GM19468 (cell line): ENCODE results near the gene KLHL6.
"Not testable (repeated sequence)": the region's sequence is repeated elsewhere in the genome, so short reads cannot be mapped to it uniquely, and the experiment has no call there.

Experiments
- ATAC-seq: cut with Tn5 transposase; IDR thresholded peaks from one replicate; pipeline ENCODE4 v1.9.1; 2021; ENCODE audit warnings: mild to moderate bottlenecking, moderate library complexity, moderate number of reproducible peaks; ENCODE audit not compliant: unreplicated experiment; ENCODE audit errors: extremely low read depth

Gene KLHL6

GRCh38 chr3:183490653-183491052 is 64.9 kb downstream of the KLHL6 start:
- no peak for ATAC-seq

GRCh38 chr3:183490211-183490601 is 65.3 kb downstream of the KLHL6 start:
- no peak for ATAC-seq

GRCh38 chr3:183489455-183490210 is 65.9 kb downstream of the KLHL6 start:
- no peak for ATAC-seq

DNA sequence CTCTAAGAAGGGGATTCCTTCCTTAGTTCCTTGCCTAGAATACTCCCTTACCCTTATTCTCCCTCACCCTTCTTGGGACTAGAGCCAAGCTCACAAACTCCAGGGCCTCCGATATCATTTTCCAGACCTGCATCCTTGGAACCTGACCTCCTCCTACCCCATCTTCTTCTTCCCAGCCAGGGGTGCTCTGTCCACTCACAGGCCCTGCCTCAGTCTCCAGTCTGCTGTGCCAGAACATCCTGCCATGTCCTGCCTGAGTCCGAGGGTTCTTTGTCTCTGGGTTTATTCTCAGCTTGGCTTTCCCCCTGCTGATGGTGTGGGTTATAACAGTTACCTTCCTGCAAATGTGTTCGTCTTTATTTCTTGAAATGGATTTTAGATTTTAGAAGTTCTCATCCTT is 67.2 kb downstream of the KLHL6 start:
- no peak for ATAC-seq

DNA sequence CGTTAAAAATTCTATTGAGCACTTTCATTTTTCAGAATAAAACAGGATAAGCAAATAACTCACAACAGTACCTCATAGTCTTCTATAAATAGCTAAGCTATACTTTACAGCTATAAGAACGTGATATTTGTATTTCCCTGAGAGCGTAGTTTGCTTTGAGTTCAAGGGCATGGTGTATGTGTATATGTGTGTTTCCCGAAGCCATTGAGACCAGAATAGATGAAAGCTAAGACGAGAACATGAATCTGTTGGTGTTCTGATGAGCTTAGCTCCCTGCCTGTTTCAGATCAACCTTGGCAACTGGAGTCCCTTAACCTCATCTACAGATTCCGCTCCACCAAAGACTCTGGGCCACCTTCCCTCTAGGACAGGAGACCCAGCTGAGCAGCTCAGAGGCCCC is 67.6 kb downstream of the KLHL6 start:
- ATAC-seq, result no peak

GRCh38 chr3:183487016-183487415 is 68.5 kb downstream of the KLHL6 start:
- no peak for ATAC-seq

- no peak for ATAC-seq
These were observed 69.0 kb downstream of the KLHL6 start for GRCh38 chr3:183486472-183486871.

- no peak for ATAC-seq
These were observed 69.9 kb downstream of the KLHL6 start for GRCh38 chr3:183485585-183485984.

- ATAC-seq, result no peak
These were observed 70.4 kb downstream of the KLHL6 start for GRCh38 chr3:183485093-183485492.

- ATAC-seq, result no peak
These were observed 71.0 kb downstream of the KLHL6 start for GRCh38 chr3:183484431-183485075.

GRCh38 chr3:183481582-183481981 is 73.9 kb downstream of the KLHL6 start:
- ATAC-seq, result no peak

DNA sequence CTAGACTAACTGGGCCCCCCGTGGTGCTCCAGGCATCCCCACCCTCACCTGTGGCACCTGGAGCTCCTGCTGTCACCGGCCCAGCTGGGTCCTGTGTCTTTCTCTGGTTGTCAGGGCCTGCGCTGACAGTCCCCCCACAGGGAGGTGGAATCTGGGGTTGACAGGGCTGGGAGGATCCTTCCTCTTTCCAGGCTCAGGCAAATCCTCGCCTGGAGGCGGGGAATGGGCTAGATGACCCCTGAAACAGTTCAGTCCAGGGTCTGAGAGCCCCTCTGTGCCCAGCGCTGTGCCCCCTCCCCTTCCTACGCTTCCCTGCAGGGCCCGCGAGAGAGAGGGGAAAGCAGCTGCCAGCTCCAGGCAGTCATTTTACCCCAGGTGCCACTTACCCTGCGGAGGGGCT is 77.0 kb downstream of the KLHL6 start:
- no peak for ATAC-seq

- ATAC-seq, result no peak
These were observed 77.6 kb downstream of the KLHL6 start for GRCh38 chr3:183477801-183478456.

GRCh38 chr3:183475764-183476162 is 79.7 kb downstream of the KLHL6 start:
- not testable (repeated sequence) for ATAC-seq

DNA sequence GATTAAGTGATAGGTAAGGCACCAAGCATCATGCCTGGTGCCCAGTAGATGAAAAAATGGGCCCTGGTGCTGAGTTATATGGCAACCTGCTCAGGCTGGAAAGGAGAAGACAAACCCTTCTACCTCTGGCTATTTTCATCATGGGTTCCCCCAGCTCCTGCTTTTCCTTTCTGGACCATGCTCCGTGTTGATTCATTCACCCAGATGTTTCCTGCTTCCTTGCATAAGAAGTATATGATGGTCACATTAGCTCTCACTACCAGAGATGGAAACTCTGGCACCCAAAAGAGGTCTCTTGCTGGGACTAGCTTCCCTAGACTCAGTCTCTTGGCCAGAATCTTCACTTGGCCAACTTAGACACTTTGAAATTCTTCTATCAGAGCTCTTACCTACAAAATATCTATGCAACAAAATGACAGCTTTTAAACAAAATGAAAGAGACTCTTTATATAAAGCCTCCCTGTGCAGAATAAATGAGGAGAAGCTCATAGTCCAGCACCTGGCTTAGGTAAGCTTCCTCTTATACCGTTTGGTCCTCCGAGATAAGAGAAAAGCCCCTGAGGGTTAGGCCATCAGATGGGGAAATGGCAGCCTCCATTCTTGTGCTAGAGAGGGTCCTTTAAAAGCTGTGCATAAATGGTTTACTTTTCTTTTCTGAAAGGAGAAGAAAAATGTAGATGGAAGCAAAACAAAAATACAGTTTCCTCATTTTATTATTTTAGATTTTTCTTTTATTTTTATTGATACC is 80.3 kb downstream of the KLHL6 start:
- no peak for ATAC-seq

- ATAC-seq, result no peak
These were observed 81.5 kb downstream of the KLHL6 start for GRCh38 chr3:183473969-183474368.

DNA sequence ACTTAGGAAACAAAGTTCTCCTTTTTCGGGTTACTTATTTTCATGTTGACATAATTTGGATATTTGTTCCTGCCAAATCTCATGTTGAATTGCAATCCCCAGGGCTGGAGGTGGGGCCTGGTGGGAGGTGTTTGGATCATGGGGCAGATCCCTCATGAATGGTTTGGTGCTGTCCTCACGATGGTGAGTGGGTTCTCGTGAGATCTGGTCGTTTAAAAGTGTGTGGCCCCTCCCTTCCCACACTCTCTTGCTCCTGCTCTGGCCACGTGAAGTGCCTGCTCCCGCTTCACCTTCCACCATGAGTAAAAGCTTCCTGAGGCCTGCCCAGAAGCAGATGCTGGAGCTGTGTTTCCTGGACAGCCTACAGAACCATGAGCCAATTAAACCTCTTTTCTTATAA is 83.4 kb downstream of the KLHL6 start:
- no peak for ATAC-seq

DNA sequence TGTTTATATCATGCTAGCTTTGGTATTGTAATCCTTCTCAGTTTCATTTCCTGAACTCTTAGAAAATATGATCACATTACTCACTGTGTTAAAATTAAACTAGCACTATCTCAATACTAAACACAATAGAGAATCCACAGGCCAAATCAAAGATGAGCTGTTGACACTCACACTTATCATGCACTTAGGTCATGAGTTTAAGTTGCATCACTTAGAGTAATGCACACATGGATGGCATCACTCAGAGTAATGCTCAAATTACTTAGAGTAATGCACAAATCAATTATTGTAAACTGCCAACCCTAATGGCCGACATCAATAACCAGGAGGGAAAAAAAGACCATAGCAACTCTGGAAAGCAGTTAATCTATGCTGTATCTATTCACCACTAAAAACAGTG is 87.1 kb downstream of the KLHL6 start:
- no peak for ATAC-seq

DNA sequence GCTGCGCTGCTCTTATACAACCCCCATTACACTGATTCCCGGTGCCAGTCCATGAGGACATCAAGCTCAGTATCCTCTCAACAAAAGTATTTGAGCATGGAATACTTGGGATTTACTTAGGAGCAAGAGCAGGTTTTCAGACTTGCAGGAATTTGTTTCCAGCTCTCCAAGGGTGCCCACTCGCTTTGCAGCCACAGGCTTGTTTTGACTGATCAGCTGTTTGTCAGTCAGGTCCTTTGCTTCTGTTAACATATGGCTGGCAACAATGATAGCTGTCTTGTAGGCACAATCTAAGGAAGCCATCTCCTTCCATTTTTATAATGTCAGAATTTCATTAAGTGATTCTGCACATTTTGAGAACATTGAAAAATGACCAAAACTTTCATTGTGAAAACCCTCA is 88.9 kb downstream of the KLHL6 start:
- no peak for ATAC-seq

DNA sequence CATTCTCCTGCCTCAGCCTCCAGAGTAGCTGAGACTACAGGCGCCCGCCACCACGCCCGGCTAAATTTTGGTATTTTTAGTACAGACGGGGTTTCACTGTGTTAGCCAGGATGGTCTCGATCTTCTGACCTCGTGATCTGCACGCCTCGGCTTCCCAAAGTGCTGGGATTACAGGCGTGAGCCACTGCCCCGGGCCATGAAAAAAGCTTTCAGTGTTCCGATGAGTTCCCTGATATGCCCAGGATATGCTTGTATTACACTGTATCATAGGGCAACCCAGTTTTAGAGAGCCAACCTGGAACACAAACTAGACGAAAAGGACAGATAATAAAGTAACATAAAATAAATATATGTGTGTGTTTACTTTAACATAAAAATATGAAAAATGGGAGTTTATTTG is 89.8 kb downstream of the KLHL6 start:
- ATAC-seq, result not testable (repeated sequence)

- no peak for ATAC-seq
These were observed 91.0 kb downstream of the KLHL6 start for GRCh38 chr3:183464480-183464879.
